GM23338 (cell line): ENCODE data around the gene UPF1. TPM values are rescaled to one million over a fixed set of nuclear protein-coding genes. Genes with fewer than 3 reads are reported as not detected.

Experiments used
- ATAC-seq: fragments of 200-7000 bp; cut with Tn5 transposase; 3 replicates; pipeline ENCODE4 v1.9.1; 2020
- DNase-seq: peaks from one replicate; pipeline ENCODE4 v3.0.0-alpha.2; 2015; ENCODE audit warnings: low spot score
- H2AFZ ChIP-seq: fragments of 200-600 bp; sonication (generic); 2 replicates; pipeline ENCODE4 v1.8.0; 2016; ENCODE audit warnings: antibody characterized with exemption, mild to moderate bottlenecking, moderate library complexity
- H3F3A ChIP-seq: fragments of 200-600 bp; sonication (generic); replicated peaks from 2 replicates; pipeline ENCODE4 v1.8.0; 2017; ENCODE audit warnings: antibody characterized with exemption, mixed run types, low read depth
- H3K27ac ChIP-seq: fragments of 200-600 bp; sonication (generic); 2 replicates; pipeline ENCODE4 v1.6.1; 2016; ENCODE audit warnings: low read depth
- H3K27me3 ChIP-seq: fragments of 200-600 bp; sonication (generic); 2 replicates; pipeline ENCODE4 v1.8.0; 2016; ENCODE audit warnings: mild to moderate bottlenecking, mixed run types, moderate library complexity; ENCODE audit not compliant: insufficient read depth
- H3K36me3 ChIP-seq: fragments of 200-600 bp; sonication (generic); 2 replicates; pipeline ENCODE4 v1.8.0; 2016; ENCODE audit warnings: mild to moderate bottlenecking; ENCODE audit not compliant: insufficient read depth
- H3K4me1 ChIP-seq: fragments of 200-600 bp; sonication (generic); 2 replicates; pipeline ENCODE4 v1.8.0; 2016; ENCODE audit warnings: mild to moderate bottlenecking, moderate library complexity; ENCODE audit not compliant: insufficient read depth
- H3K4me2 ChIP-seq: fragments of 200-600 bp; sonication (generic); 2 replicates; pipeline ENCODE4 v1.7.1; 2017; ENCODE audit warnings: mixed run types
- H3K4me3 ChIP-seq: fragments of 200-600 bp; sonication (generic); 2 replicates; pipeline ENCODE4 v1.6.1; 2016; ENCODE audit warnings: mixed run types
- H3K79me2 ChIP-seq: fragments of 200-600 bp; sonication (generic); replicated peaks from 2 replicates; pipeline ENCODE4 v1.8.0; 2017; ENCODE audit warnings: mild to moderate bottlenecking; ENCODE audit not compliant: insufficient read depth
- H3K9me2 ChIP-seq: fragments of 200-600 bp; sonication (generic); 2 replicates; pipeline ENCODE4 v1.8.0; 2017; ENCODE audit not compliant: insufficient read depth
- H4K20me1 ChIP-seq: fragments of 200-600 bp; sonication (generic); replicated peaks from 2 replicates; pipeline ENCODE4 v1.8.0; 2017; ENCODE audit warnings: mild to moderate bottlenecking; ENCODE audit not compliant: insufficient read depth
- H3K27ac Mint-ChIP-seq: 2 replicates; pipeline ENCODE4 v1.8.0; 2020; ENCODE audit warnings: inconsistent platforms, mild to moderate bottlenecking, moderate library complexity, mixed read lengths
- H3K27me3 Mint-ChIP-seq: 3 replicates; pipeline ENCODE4 v1.8.0; 2022; ENCODE audit warnings: low read depth, mild to moderate bottlenecking, moderate library complexity, mixed read lengths, inconsistent platforms; ENCODE audit not compliant: insufficient read depth, poor library complexity
- H3K36me3 Mint-ChIP-seq: 3 replicates; pipeline ENCODE4 v1.8.0; 2021; ENCODE audit warnings: low read depth, mild to moderate bottlenecking, inconsistent platforms, moderate library complexity, mixed read lengths
- H3K4me1 Mint-ChIP-seq: 3 replicates; pipeline ENCODE4 v1.8.0; 2020; ENCODE audit warnings: mild to moderate bottlenecking, inconsistent platforms, mixed read lengths
- H3K4me3 Mint-ChIP-seq: 3 replicates; pipeline ENCODE4 v1.8.0; 2021; ENCODE audit warnings: moderate library complexity, mild to moderate bottlenecking, inconsistent platforms, mixed read lengths
- H3K9me3 Mint-ChIP-seq: 3 replicates; pipeline ENCODE4 v1.8.0; 2020; ENCODE audit warnings: moderate library complexity, mild to moderate bottlenecking, inconsistent platforms, mixed read lengths
- EZH2 ChIP-seq: fragments of 200-600 bp; sonication (generic); IDR thresholded peaks from one replicate; pipeline ENCODE4 v1.8.0; 2017; ENCODE audit warnings: antibody characterized with exemption, mild to moderate bottlenecking, low read depth; ENCODE audit not compliant: unreplicated experiment
- EZH2phosphoT487 ChIP-seq: fragments of 200-600 bp; sonication (generic); IDR thresholded peaks from one replicate; pipeline ENCODE4 v1.8.1; 2018; ENCODE audit warnings: antibody characterized with exemption; ENCODE audit not compliant: unreplicated experiment
- JUNB ChIP-seq: IDR thresholded peaks from one replicate; pipeline ENCODE4 v1.6.1; 2016; ENCODE audit warnings: antibody characterized with exemption; ENCODE audit not compliant: unreplicated experiment
- NANOG ChIP-seq: IDR thresholded peaks from 2 replicates; pipeline ENCODE4 v1.6.1; 2016; ENCODE audit warnings: antibody characterized with exemption, borderline replicate concordance
- POLR2AphosphoS5 ChIP-seq: IDR thresholded peaks from 2 replicates; pipeline ENCODE4 v1.6.1; 2016; ENCODE audit warnings: antibody characterized with exemption, low read depth
- REST ChIP-seq: IDR thresholded peaks from one replicate; pipeline ENCODE4 v1.6.1; 2018; ENCODE audit warnings: antibody characterized with exemption; ENCODE audit not compliant: unreplicated experiment
- STAT1 ChIP-seq: IDR thresholded peaks from one replicate; pipeline ENCODE4 v1.6.1; 2016; ENCODE audit warnings: antibody characterized with exemption; ENCODE audit not compliant: unreplicated experiment
- ZNF114 ChIP-seq: fragments of 250-450 bp; sonication (Bioruptor Pico); IDR thresholded peaks from 2 replicates; pipeline ENCODE4 v1.5.0; 2020; ENCODE audit warnings: mild to moderate bottlenecking, moderate library complexity
- ZNF331 ChIP-seq: fragments of 250-450 bp; sonication (Bioruptor Pico); IDR thresholded peaks from 2 replicates; pipeline ENCODE4 v1.5.0; 2020; ENCODE audit warnings: low read depth, mild to moderate bottlenecking, moderate library complexity
- ZNF462 ChIP-seq: fragments of 250-450 bp; sonication (Bioruptor Pico); IDR thresholded peaks from 2 replicates; pipeline ENCODE4 v1.5.0; 2020; ENCODE audit warnings: mild to moderate bottlenecking, moderate library complexity
- polyA plus RNA-seq: library from polyadenylated mRNA; unstranded; fragments of >200 nt; fragmentation: Nextera tagmentation; extraction: Ambion mirVana; gene quantifications from 2 replicates; pipeline ENCODE4 v1.2.1, GENCODE V29; 2016
- total RNA-seq: library from RNA; depleted of rRNA; stranded (reverse); fragments of >200 nt; shearing (Covaris generic); gene quantifications from 2 replicates; pipeline ENCODE4 v1.2.3, GENCODE V29; 2014

The UPF1 gene
- total and polyA plus RNA-seq, 2 experiments from 2014 or later: 13.8 to 138 TPM

GRCh38 chr19:18828786-18829185, 3.0 kb upstream of the UPF1 start:
- peaks cover 14% of the 10 kb centered on the region for H3K79me2 ChIP-seq
- H4K20me1 ChIP-seq: peaks cover 10% of the 10 kb centered on the region
- no peaks in the 10 kb centered on the region for H3K36me3 ChIP-seq
- peaks cover 13% of the 10 kb centered on the region for H3K9me3 Mint-ChIP-seq
- peaks cover 7% of the 10 kb centered on the region for H3K4me1 Mint-ChIP-seq
- no peak overlapping the region for H3K4me2 ChIP-seq
- H3K4me3 Mint-ChIP-seq: no peak overlapping the region
- no peak overlapping the region for H3K4me3 ChIP-seq
- H3K27me3 ChIP-seq: peaks cover 21% of the 10 kb centered on the region; the same call in 1 of the 2 replicates
- no peaks in the 10 kb centered on the region for H3K9me2 ChIP-seq
- 0 out of 2 replicates have a peak, but pooled peaks cover 3% of the 10 kb centered on the region for H3F3A ChIP-seq
- H2AFZ ChIP-seq: no peak overlapping the region
- H3K4me1 ChIP-seq: peaks cover 10% of the 10 kb centered on the region
- DNase-seq: no peak
- ATAC-seq: no peak
- no peak overlapping the region for H3K27ac ChIP-seq
- TF ChIP-seq EZH2phosphoT487: no peak
- TF ChIP-seq STAT1: no peak
- no peak for TF ChIP-seq ZNF114
- no peak for TF ChIP-seq ZNF462
- no peak for TF ChIP-seq JUNB
- TF ChIP-seq REST: no peak
- no peak for TF ChIP-seq EZH2
- TF ChIP-seq POLR2AphosphoS5: no peak
- no peak for TF ChIP-seq NANOG
- no peak for TF ChIP-seq ZNF331 (CRISPR knock-in tag)
- peaks cover 25% of the 10 kb centered on the region for H3K27me3 Mint-ChIP-seq
- H3K36me3 Mint-ChIP-seq: peaks cover 2% of the 10 kb centered on the region; the same call in 2 of the 3 replicates
- H3K27ac Mint-ChIP-seq: no peak overlapping the region
